ENCODE data around the gene TMEM38A. TPM values are rescaled to one million over a fixed set of nuclear protein-coding genes. Genes with fewer than 3 reads are reported as not detected.
A peak's percentile ranks its signal among the peaks of the same experiment; 100 is the strongest.

Gene TMEM38A
- total RNA-seq, 6 donors from 2014 or later: 5.1 to 8.4 (median 5.9) TPM

DNA sequence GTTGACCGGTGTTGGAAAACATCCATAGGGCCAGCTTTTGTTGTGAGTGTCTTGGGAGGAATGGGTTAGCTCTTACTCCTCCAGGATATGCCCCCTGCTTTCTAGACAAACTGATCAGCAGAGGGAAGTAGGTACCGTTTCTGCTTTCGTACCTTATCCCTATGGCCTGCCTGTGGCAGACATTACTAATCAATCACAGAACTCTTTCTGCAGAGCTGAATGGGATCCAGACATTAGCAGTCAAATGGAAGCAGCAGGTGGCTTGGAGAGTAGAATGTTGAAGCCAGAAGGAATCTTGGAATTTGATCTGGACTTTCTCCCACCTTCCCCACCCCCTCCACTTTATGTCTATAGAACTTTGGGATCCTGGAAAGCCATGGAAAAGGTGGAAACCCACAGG is 75.8 kb downstream of the TMEM38A start:
- ATAC-seq (ENCODE audit: low FRiP score in 2 of 2) (no peak), DNase-seq (no peak)
- no peaks in the 10 kb centered on the region for H3K9me3 ChIP-seq
- no peak overlapping the region for H3K27ac ChIP-seq
- H3K4me1 ChIP-seq: peaks cover 0 to 7% (median 4%) of the 10 kb centered on the region in 4 donors
- H3K4me3 ChIP-seq: no peak overlapping the region
- WGBS, 2 donors: 71 to 77% methylated on average over 3 of the region's 3 CpGs
- no peaks in the 10 kb centered on the region for H3K27me3 ChIP-seq
- no peaks in the 10 kb centered on the region for H3K36me3 ChIP-seq
- no peak for TF ChIP-seq CTCF (IDR thresholded peaks at IDR 0.05)
- no peak for TF ChIP-seq POLR2AphosphoS5 (IDR thresholded peaks at IDR 0.05)
- no peak for TF ChIP-seq EP300 (IDR thresholded peaks at IDR 0.05)
- no peak for TF ChIP-seq POLR2A (IDR thresholded peaks at IDR 0.05)

GRCh38 chr19:16737911-16738310 is 77.0 kb downstream of the TMEM38A start:
- no peak for TF ChIP-seq CTCF (IDR thresholded peaks at IDR 0.05)
- Histone ChIP-seq H3K4me3 (no peak overlapping the region), H3K27me3 (no peaks in the 10 kb centered on the region), H3K27ac (peak overlapping the region in 1 of 4 donors; percentile 23), H3K4me1 (peaks cover 0 to 7% (median 4%) of the 10 kb centered on the region in 4 donors), H3K36me3 (no peaks in the 10 kb centered on the region), H3K9me3 (no peaks in the 10 kb centered on the region)
- no peak for ATAC-seq (ENCODE audit: low FRiP score in 2 of 2)
- WGBS, 2 donors: 58 to 65% methylated on average over 4 of the region's 4 CpGs
- DNase-seq: no peak

DNA sequence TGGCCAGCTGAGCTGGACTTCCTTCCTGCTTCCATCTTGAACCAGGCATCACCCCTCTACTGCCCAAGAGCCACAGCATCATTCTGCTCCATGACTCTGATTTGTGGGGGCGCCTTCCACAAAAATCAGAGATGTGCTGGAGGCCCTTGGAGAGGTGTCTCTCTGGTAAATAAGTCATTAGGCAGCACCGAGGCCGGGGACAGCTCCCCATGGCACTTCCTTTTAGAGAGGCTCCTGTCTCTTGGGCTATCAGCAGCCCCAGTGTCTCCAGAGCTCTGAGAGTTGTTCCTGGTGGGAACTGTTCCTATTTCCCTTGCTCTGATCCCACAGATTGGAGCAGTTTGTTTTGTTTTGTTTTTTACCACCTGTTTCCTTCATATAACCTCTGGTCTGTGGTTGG is 78.6 kb downstream of the TMEM38A start:
- no peaks in the 10 kb centered on the region for H3K36me3 ChIP-seq
- no peak for TF ChIP-seq POLR2AphosphoS5 (IDR thresholded peaks at IDR 0.05)
- TF ChIP-seq EP300 (IDR thresholded peaks at IDR 0.05): no peak
- TF ChIP-seq POLR2A (IDR thresholded peaks at IDR 0.05): no peak
- no peak for TF ChIP-seq CTCF (IDR thresholded peaks at IDR 0.05)
- 40 to 49% methylated on average over 3 of the region's 3 CpGs for WGBS, 2 donors
- no peak overlapping the region for H3K27ac ChIP-seq
- ATAC-seq (ENCODE audit: low FRiP score in 2 of 2): no peak
- no peaks in the 10 kb centered on the region for H3K9me3 ChIP-seq
- DNase-seq: no peak
- no peak overlapping the region for H3K4me3 ChIP-seq
- no peaks in the 10 kb centered on the region for H3K27me3 ChIP-seq
- peaks cover 0 to 3% (median 2%) of the 10 kb centered on the region in 4 donors for H3K4me1 ChIP-seq

Small RNA genes within 50 kb of the gene (small RNA-seq; reads per million reads assigned to genes)
- gene AC008737.2: 0 reads per million in 4 donors

Other genes with a start within 250 kb of the TMEM38A start
- 10 to 100 TPM; 18.2 to 62.9 (median 33.2) TPM for gene EPS15L1, start 189.2 kb upstream of the TMEM38A start, total RNA-seq
- not detected for gene CALR3, start 165.0 kb upstream of the TMEM38A start, total RNA-seq
- 10 to 100 TPM in 1 of 6 donors, 1 to 10 TPM in 5; 4.3 to 26.2 (median 5.7) TPM for gene C19orf44, start 164.7 kb upstream of the TMEM38A start, total RNA-seq
- 10 to 100 TPM; 10.8 to 38.6 (median 22.0) TPM for gene CHERP, start 118.7 kb upstream of the TMEM38A start, total RNA-seq
- gene SLC35E1, start 88.7 kb upstream of the TMEM38A start, total RNA-seq: 10 to 100 TPM; 48.5 to 60.8 (median 53.2) TPM
- gene MED26, start 32.9 kb upstream of the TMEM38A start, total RNA-seq: 10 to 100 TPM; 12.6 to 26.5 (median 13.8) TPM
- gene SMIM7, start 995 bp upstream of the TMEM38A start, total RNA-seq: 100 to 1,000 TPM in 1 of 6 donors, 10 to 100 TPM in 5; 71.8 to 129 (median 80.4) TPM
- 10 to 100 TPM in 1 of 6 donors, 1 to 10 TPM in 4, under 1 TPM in 1; 0.06 to 15.3 (median 2.3) TPM for gene NWD1, start 58.7 kb downstream of the TMEM38A start, total RNA-seq
- 100 to 1,000 TPM in 2 of 6 donors, 10 to 100 TPM in 4; 38.2 to 385 (median 63.5) TPM for gene SIN3B, start 168.3 kb downstream of the TMEM38A start, total RNA-seq
- 100 to 1,000 TPM in 1 of 6 donors, 10 to 100 TPM in 4, 1 to 10 TPM in 1; 7.3 to 130 (median 23.2) TPM for gene F2RL3, start 227.9 kb downstream of the TMEM38A start, total RNA-seq